Measurements from ENCODE around the gene SLC2A10. TPM values are rescaled to one million over a fixed set of nuclear protein-coding genes. Genes with fewer than 3 reads are reported as not detected.
A peak's percentile ranks its signal among the peaks of the same experiment; 100 is the strongest.

Gene SLC2A10
- total RNA-seq, 2 experiments from 2014 or later, result not detected

GRCh38 chr20:46701556-46701955 lies 7.9 kb upstream of the SLC2A10 start:
- Mint-ChIP-seq H3K4me1 (no peaks in the 10 kb centered on the region), H3K4me3 (no peak overlapping the region), H3K27me3 (peaks cover 31% of the 10 kb centered on the region), H3K27ac (no peak overlapping the region), H3K36me3 (peaks cover 1% of the 10 kb centered on the region), H3K9me3 (ENCODE audit: low read depth) (no peaks in the 10 kb centered on the region)
- CTCF ChIA-PET, result no interaction called here
- DNase-seq, result no peak
- no peak for ATAC-seq

- H3K9me3 Mint-ChIP-seq (ENCODE audit: low read depth), result no peaks in the 10 kb centered on the region
Measured at GRCh38 chr20:46701986-46702385, 7.5 kb upstream of the SLC2A10 start.

GRCh38 chr20:46702447-46703203 lies 6.8 kb upstream of the SLC2A10 start:
- ATAC-seq (no peak), DNase-seq (no peak)
- no peaks in the 10 kb centered on the region for H3K4me1 Mint-ChIP-seq
- H3K27ac Mint-ChIP-seq, result no peak overlapping the region
- H3K9me3 Mint-ChIP-seq (ENCODE audit: low read depth), result no peaks in the 10 kb centered on the region
- peaks cover 2% of the 10 kb centered on the region for H3K36me3 Mint-ChIP-seq
- peaks cover 40% of the 10 kb centered on the region for H3K27me3 Mint-ChIP-seq
- no peak overlapping the region for H3K4me3 Mint-ChIP-seq
- CTCF ChIA-PET, result no interaction called here

More at GRCh38 chr20:46701986-46702385, 7.5 kb upstream of the SLC2A10 start:
- Mint-ChIP-seq H3K36me3 (peaks cover 2% of the 10 kb centered on the region), H3K4me1 (no peaks in the 10 kb centered on the region), H3K27me3 (peaks cover 33% of the 10 kb centered on the region), H3K4me3 (no peak overlapping the region), H3K27ac (no peak overlapping the region)
- CTCF ChIA-PET, result no interaction called here
- DNase-seq (no peak), ATAC-seq (no peak)

GRCh38 chr20:46703435-46703834 lies 6.0 kb upstream of the SLC2A10 start:
- H3K36me3 Mint-ChIP-seq, result peaks cover 2% of the 10 kb centered on the region
- no peak overlapping the region for H3K27ac Mint-ChIP-seq
- CTCF ChIA-PET, result interaction anchor here (0.7 kb wide), 1 partner anchor 1022 kb away, joined by 3 read pairs; no protein-coding TSS in a partner anchor
- no peaks in the 10 kb centered on the region for H3K4me1 Mint-ChIP-seq
- H3K27me3 Mint-ChIP-seq, result peaks cover 48% of the 10 kb centered on the region
- H3K4me3 Mint-ChIP-seq, result no peak overlapping the region
- DNase-seq, result no peak
- ATAC-seq, result no peak
- no peaks in the 10 kb centered on the region for H3K9me3 Mint-ChIP-seq (ENCODE audit: low read depth)

GRCh38 chr20:46704714-46705377 lies 4.6 kb upstream of the SLC2A10 start:
- CTCF ChIA-PET, result no interaction called here
- DNase-seq, result no peak
- no peak overlapping the region for H3K4me3 Mint-ChIP-seq
- H3K4me1 Mint-ChIP-seq, result peaks cover 5% of the 10 kb centered on the region
- no peak for ATAC-seq
- H3K27ac Mint-ChIP-seq, result no peak overlapping the region
- peaks cover 57% of the 10 kb centered on the region for H3K27me3 Mint-ChIP-seq
- H3K36me3 Mint-ChIP-seq, result peaks cover 2% of the 10 kb centered on the region
- H3K9me3 Mint-ChIP-seq (ENCODE audit: low read depth), result no peaks in the 10 kb centered on the region

GRCh38 chr20:46705378-46705729 lies 4.1 kb upstream of the SLC2A10 start:
- H3K36me3 Mint-ChIP-seq, result peaks cover 2% of the 10 kb centered on the region
- H3K27ac Mint-ChIP-seq, result no peak overlapping the region
- DNase-seq (no peak), ATAC-seq (no peak)
- no peaks in the 10 kb centered on the region for H3K9me3 Mint-ChIP-seq (ENCODE audit: low read depth)
- peaks cover 60% of the 10 kb centered on the region for H3K27me3 Mint-ChIP-seq
- H3K4me3 Mint-ChIP-seq, result no peak overlapping the region
- H3K4me1 Mint-ChIP-seq, result peaks cover 9% of the 10 kb centered on the region
- CTCF ChIA-PET, result interaction anchor here (1.2 kb wide), 1 partner anchor 161 kb away, joined by 4 read pairs; no protein-coding TSS in a partner anchor

- no peak for DNase-seq
- CTCF ChIA-PET, result interaction anchor here (1.2 kb wide), 1 partner anchor 162 kb away, joined by 4 read pairs; no protein-coding TSS in a partner anchor
- H3K4me1 Mint-ChIP-seq, result peaks cover 9% of the 10 kb centered on the region
- H3K27me3 Mint-ChIP-seq, result peaks cover 65% of the 10 kb centered on the region
- H3K9me3 Mint-ChIP-seq (ENCODE audit: low read depth), result no peaks in the 10 kb centered on the region
- H3K4me3 Mint-ChIP-seq, result no peak overlapping the region
- no peak overlapping the region for H3K27ac Mint-ChIP-seq
- peaks cover 2% of the 10 kb centered on the region for H3K36me3 Mint-ChIP-seq
- ATAC-seq, result no peak
Measured at GRCh38 chr20:46706242-46706641, 3.2 kb upstream of the SLC2A10 start.

- H3K27ac Mint-ChIP-seq, result no peak overlapping the region
- H3K4me3 Mint-ChIP-seq, result no peak overlapping the region
- ATAC-seq, result no peak
- H3K27me3 Mint-ChIP-seq, result peaks cover 67% of the 10 kb centered on the region
- H3K4me1 Mint-ChIP-seq, result peaks cover 9% of the 10 kb centered on the region
- CTCF ChIA-PET, result interaction anchor here (1.4 kb wide), 1 partner anchor 28 kb away, joined by 5 read pairs; no protein-coding TSS in a partner anchor
- no peak for DNase-seq
- no peaks in the 10 kb centered on the region for H3K9me3 Mint-ChIP-seq (ENCODE audit: low read depth)
- H3K36me3 Mint-ChIP-seq, result peaks cover 2% of the 10 kb centered on the region
Measured at GRCh38 chr20:46708172-46708860, 1.1 kb upstream of the SLC2A10 start.

- Mint-ChIP-seq H3K27ac (no peak overlapping the region), H3K27me3 (peaks cover 66% of the 10 kb centered on the region), H3K9me3 (ENCODE audit: low read depth) (no peaks in the 10 kb centered on the region), H3K4me1 (peaks cover 9% of the 10 kb centered on the region), H3K4me3 (no peak overlapping the region), H3K36me3 (peaks cover 2% of the 10 kb centered on the region)
- no peak for DNase-seq
- CTCF ChIA-PET, result interaction anchor here (1.4 kb wide), 1 partner anchor 29 kb away, joined by 5 read pairs; no protein-coding TSS in a partner anchor
- no peak for ATAC-seq
Measured at GRCh38 chr20:46709055-46709458, 392 bp upstream of the SLC2A10 start.

- Mint-ChIP-seq H3K4me1 (peaks cover 9% of the 10 kb centered on the region), H3K27me3 (peaks cover 61% of the 10 kb centered on the region), H3K9me3 (ENCODE audit: low read depth) (no peaks in the 10 kb centered on the region), H3K36me3 (peaks cover 2% of the 10 kb centered on the region), H3K4me3 (peak overlapping the region; percentile 37), H3K27ac (no peak overlapping the region)
- ATAC-seq (no peak), DNase-seq (no peak)
- CTCF ChIA-PET, result no interaction called here
Measured at GRCh38 chr20:46710153-46710913, 884 bp downstream of the SLC2A10 start.

GRCh38 chr20:46712056-46712636 lies 2.7 kb downstream of the SLC2A10 start:
- Mint-ChIP-seq H3K27me3 (peaks cover 47% of the 10 kb centered on the region), H3K9me3 (ENCODE audit: low read depth) (no peaks in the 10 kb centered on the region), H3K4me1 (peaks cover 9% of the 10 kb centered on the region), H3K27ac (no peak overlapping the region), H3K4me3 (no peak overlapping the region), H3K36me3 (no peaks in the 10 kb centered on the region)
- CTCF ChIA-PET, result no interaction called here
- ATAC-seq (no peak), DNase-seq (no peak)

GRCh38 chr20:46713957-46714834 lies 4.7 kb downstream of the SLC2A10 start:
- no peak for DNase-seq
- Mint-ChIP-seq H3K36me3 (no peaks in the 10 kb centered on the region), H3K4me3 (no peak overlapping the region), H3K27ac (no peak overlapping the region), H3K4me1 (peaks cover 6% of the 10 kb centered on the region), H3K27me3 (peaks cover 26% of the 10 kb centered on the region), H3K9me3 (ENCODE audit: low read depth) (no peaks in the 10 kb centered on the region)
- no peak for ATAC-seq
- CTCF ChIA-PET, result no interaction called here

Measured in activated CD8-positive, alpha-beta memory T cell treated with anti-CD3 and anti-CD28 coated beads, Interleukin-2, amount 10 ng/mL, durations not matched to agents 7 days and 5 days (primary cell).